IMR-90 (cell line): ENCODE measurements around the gene CADM1. TPM values are rescaled to one million over a fixed set of nuclear protein-coding genes. Genes with fewer than 3 reads are reported as not detected.

Experiments used
- ATAC-seq: fragments of 200-7000 bp; cut with Tn5 transposase; 2 replicates; pipeline ENCODE4 v1.9.1; 2020; ENCODE audit warnings: low read depth, mild to moderate bottlenecking, moderate library complexity
- BruUV-seq: library from RNA; stranded (reverse); fragments of 400-500 nt; replicated peaks from 2 replicates; lab custom pipeline; 2021; lab: Mats Ljungman, UMichigan
- CTCF ChIA-PET: fragments of 300-600 bp; formaldehyde crosslinking; extraction: SDS; loops from one replicate; lab custom pipeline; 2021; ENCODE audit warnings: antibody characterized with exemption; lab: Yijun Ruan, JAX
- POLR2A ChIA-PET: fragments of 300-600 bp; sonication (Branson Sonifier 250); formaldehyde crosslinking; loops from one replicate; lab custom pipeline; 2022; ENCODE audit warnings: antibody characterized with exemption; ENCODE audit not compliant: unreplicated experiment; lab: Charles Lee
- DNase-seq: peaks from one replicate; pipeline ENCODE4 v3.0.0; 2013
- H2AFZ ChIP-seq: replicated peaks from 2 replicates; pipeline ENCODE3; 2013; ENCODE audit warnings: low read length, mild to moderate bottlenecking; ENCODE audit not compliant: poor library complexity
- H2AK5ac ChIP-seq: 2 replicates; pipeline ENCODE4 v1.6.1; 2013; ENCODE audit warnings: low read depth, low read length, inconsistent platforms
- H2AK9ac ChIP-seq: replicated peaks from 2 replicates; pipeline ENCODE3; 2013; ENCODE audit warnings: mild to moderate bottlenecking, low read depth, low read length, moderate library complexity; ENCODE audit not compliant: poor library complexity
- H2BK120ac ChIP-seq: 2 replicates; pipeline ENCODE4 v1.6.1; 2013; ENCODE audit warnings: low read depth, low read length, inconsistent platforms
- H2BK15ac ChIP-seq: 3 replicates; pipeline ENCODE4 v1.6.1; 2013; ENCODE audit warnings: low read depth, low read length, inconsistent platforms
- H2BK20ac ChIP-seq: 2 replicates; pipeline ENCODE4 v1.6.1; 2013; ENCODE audit warnings: low read depth, mild to moderate bottlenecking, inconsistent platforms, low read length, moderate library complexity
- H2BK5ac ChIP-seq: 2 replicates; pipeline ENCODE4 v1.6.1; 2013; ENCODE audit warnings: mild to moderate bottlenecking, low read depth, low read length, inconsistent platforms; ENCODE audit not compliant: poor library complexity, severe bottlenecking
- H3K14ac ChIP-seq: replicated peaks from 2 replicates; pipeline ENCODE4 v1.6.1; 2013; ENCODE audit warnings: low read depth, low read length, inconsistent platforms
- H3K18ac ChIP-seq: 2 replicates; pipeline ENCODE4 v1.6.1; 2013; ENCODE audit warnings: low read depth, low read length, control low read depth
- H3K23ac ChIP-seq: 2 replicates; pipeline ENCODE4 v1.6.1; 2013; ENCODE audit warnings: low read depth, low read length, inconsistent platforms
- H3K27ac ChIP-seq: 2 replicates; pipeline ENCODE4 v1.5.1; 2013; ENCODE audit warnings: mild to moderate bottlenecking, control low read depth, low read length; ENCODE audit not compliant: insufficient read depth
- H3K27me3 ChIP-seq: 2 replicates; pipeline ENCODE4 v1.6.1; 2013; ENCODE audit warnings: low read length; ENCODE audit not compliant: control insufficient read depth, insufficient read depth
- H3K36me3 ChIP-seq: 2 replicates; pipeline ENCODE4 v1.6.1; 2013; ENCODE audit warnings: low read length, mixed read lengths; ENCODE audit not compliant: control insufficient read depth, insufficient read depth
- H3K4ac ChIP-seq: 2 replicates; pipeline ENCODE4 v1.6.1; 2013; ENCODE audit warnings: low read depth, low read length, inconsistent platforms
- H3K4me1 ChIP-seq: 2 replicates; pipeline ENCODE4 v1.6.1; 2013; ENCODE audit warnings: low read length, mixed read lengths; ENCODE audit not compliant: control insufficient read depth, insufficient read depth
- H3K4me2 ChIP-seq: 2 replicates; pipeline ENCODE4 v1.6.1; 2013; ENCODE audit warnings: low read depth, mild to moderate bottlenecking, control low read depth, low read length, moderate library complexity
- H3K4me3 ChIP-seq: 2 replicates; pipeline ENCODE4 v1.5.1; 2013; ENCODE audit warnings: low read depth, mild to moderate bottlenecking, control low read depth, low read length, moderate library complexity; ENCODE audit not compliant: insufficient read depth
- H3K56ac ChIP-seq: 2 replicates; pipeline ENCODE4 v1.6.1; 2013; ENCODE audit warnings: low read length, inconsistent platforms; ENCODE audit not compliant: insufficient read depth; ENCODE audit errors: extremely low read depth
- H3K79me1 ChIP-seq, 2 experiments: 2 replicates each; pipeline ENCODE4 v1.6.1; 2013; ENCODE audit warnings: low read length in 2 of 2, inconsistent platforms in 1 of 2, low read depth in 1 of 2
- H3K9ac ChIP-seq: 2 replicates; pipeline ENCODE4 v1.6.1; 2013; ENCODE audit warnings: low read depth, low read length, control low read depth
- H3K9me1 ChIP-seq: 2 replicates; pipeline ENCODE4 v1.6.1; 2013; ENCODE audit warnings: low read length, inconsistent platforms; ENCODE audit not compliant: insufficient read depth
- H3K9me3 ChIP-seq: 2 replicates; pipeline ENCODE4 v1.6.1; 2013; ENCODE audit warnings: low read length; ENCODE audit not compliant: control insufficient read depth, insufficient read depth
- H4K20me1 ChIP-seq: 2 replicates; pipeline ENCODE4 v1.6.1; 2013; ENCODE audit warnings: low read length, inconsistent platforms; ENCODE audit not compliant: insufficient read depth
- H4K5ac ChIP-seq: 2 replicates; pipeline ENCODE4 v1.6.1; 2013; ENCODE audit warnings: mild to moderate bottlenecking, low read depth, low read length, control low read depth
- H4K8ac ChIP-seq, 2 experiments: 2 replicates each; pipeline ENCODE4 v1.6.1; 2013; ENCODE audit warnings: low read depth in 2 of 2, low read length in 2 of 2, control low read depth in 1 of 2, inconsistent platforms in 1 of 2
- H4K91ac ChIP-seq: 2 replicates; pipeline ENCODE4 v1.6.1; 2013; ENCODE audit warnings: low read depth, low read length, inconsistent platforms; ENCODE audit not compliant: insufficient read depth
- BHLHE40 ChIP-seq: fragments of 150-350 bp; IDR thresholded peaks from 2 replicates; pipeline ENCODE4 v1.6.1; 2016; ENCODE audit warnings: mild to moderate bottlenecking, low read depth, low read length
- CEBPB ChIP-seq: IDR thresholded peaks from 2 replicates; pipeline ENCODE4 v1.6.1; 2012; ENCODE audit warnings: low read depth, low read length, improper control_type of control experiment
- CHD1 ChIP-seq: IDR thresholded peaks from 2 replicates; pipeline ENCODE4 v1.6.1; 2012; ENCODE audit warnings: low read depth, low read length, improper control_type of control experiment
- CTCF ChIP-seq: conservative IDR thresholded peaks from 2 replicates; pipeline ENCODE4 v1.5.1; 2012; ENCODE audit warnings: mild to moderate bottlenecking, low read depth, low read length, improper control_type of control experiment
- ELK1 ChIP-seq: fragments of 150-350 bp; IDR thresholded peaks from 2 replicates; pipeline ENCODE4 v1.6.1; 2016; ENCODE audit warnings: low read depth, mild to moderate bottlenecking, low read length, moderate library complexity, borderline replicate concordance
- FOS ChIP-seq: fragments of 150-350 bp; IDR thresholded peaks from 2 replicates; pipeline ENCODE4 v1.6.1; 2016; ENCODE audit warnings: low read depth, low read length
- MAFK ChIP-seq: IDR thresholded peaks from 2 replicates; pipeline ENCODE4 v1.6.1; 2012; ENCODE audit warnings: low read depth, low read length, improper control_type of control experiment
- MAZ ChIP-seq: IDR thresholded peaks from 2 replicates; pipeline ENCODE4 v1.6.1; 2012; ENCODE audit warnings: low read depth, mild to moderate bottlenecking, low read length, improper control_type of control experiment, moderate library complexity, borderline replicate concordance
- MXI1 ChIP-seq: IDR thresholded peaks from 2 replicates; pipeline ENCODE4 v1.6.1; 2012; ENCODE audit warnings: low read depth, mild to moderate bottlenecking, low read length, moderate library complexity, borderline replicate concordance
- NFE2L2 ChIP-seq: fragments of 150-350 bp; IDR thresholded peaks from 2 replicates; pipeline ENCODE4 v1.6.1; 2016; ENCODE audit warnings: low read depth, mild to moderate bottlenecking, low read length
- POLR2A ChIP-seq: IDR thresholded peaks from 2 replicates; pipeline ENCODE4 v1.6.1; 2012; ENCODE audit warnings: mild to moderate bottlenecking, low read depth, low read length
- RAD21 ChIP-seq: IDR thresholded peaks from 2 replicates; pipeline ENCODE4 v1.6.1; 2012; ENCODE audit warnings: low read length, improper control_type of control experiment
- RCOR1 ChIP-seq: IDR thresholded peaks from 2 replicates; pipeline ENCODE4 v1.6.1; 2012; ENCODE audit warnings: mild to moderate bottlenecking, low read length, improper control_type of control experiment; ENCODE audit not compliant: insufficient replicate concordance
- RFX5 ChIP-seq: IDR thresholded peaks from 2 replicates; pipeline ENCODE4 v1.8.0; 2012; ENCODE audit warnings: low read depth, mild to moderate bottlenecking, low read length, moderate library complexity
- SMC3 ChIP-seq: fragments of 150-350 bp; IDR thresholded peaks from 2 replicates; pipeline ENCODE4 v1.6.1; 2016; ENCODE audit warnings: low read depth, mild to moderate bottlenecking, antibody characterized with exemption, low read length, moderate library complexity
- WGBS, 2 experiments: methylation state at CpG; one replicate each; pipeline versions ENCODE4 v1.1.5 to v1.1.7; 2013; ENCODE audit warnings: missing lambda C conversion rate in 2 of 2; ENCODE audit not compliant: insufficient read length in 1 of 2; ENCODE audit errors: extremely low coverage in 2 of 2; 5-methylcytosine and 5-hydroxymethylcytosine counted together
- dilution Hi-C: fragments of 300-500 bp; cut with HindIII; formaldehyde crosslinking; loops from one replicate; pipeline ENCODE4 v1.14.3; 2018; ENCODE audit warnings: low sequenced_read_pairs; ENCODE audit not compliant: unreplicated experiment
- in situ Hi-C: fragments of 300-500 bp; cut with MboI; formaldehyde crosslinking; loops from 3 replicates; pipeline ENCODE4 v1.14.3; 2019; ENCODE audit warnings: low sequenced_read_pairs, inconsistent platforms, mixed read lengths
- intact Hi-C: fragments of 100-400 bp; cut with micrococcal nuclease; formaldehyde crosslinking; loops from 2 replicates; pipeline ENCODE4 v1.10.0; 2022
- polyA plus RNA-seq, 3 experiments: library from polyadenylated mRNA; depleted of rRNA; stranded (reverse); fragments of >200 nt; gene quantifications; 2 replicates each; pipeline ENCODE4 v1.2.3, GENCODE V29; 2012; ENCODE audit warnings: low replicate concordance in 1 of 3
- total RNA-seq: library from RNA; depleted of rRNA; stranded (reverse); fragments of >200 nt; gene quantifications from 2 replicates; pipeline ENCODE4 v1.2.3, GENCODE V29; 2012
- TF ChIP-seq, protein P1 (sequence below): fragments of 150-350 bp; IDR thresholded peaks from 2 replicates; pipeline ENCODE4 v1.6.1; 2017; ENCODE audit warnings: mild to moderate bottlenecking, antibody characterized with exemption, low read length, low read depth

CADM1 gene
- total and polyA plus RNA-seq, 2 of the 4 experiments (the other 2 are of a cell fraction): 28.8 to 77.1 TPM

DNA sequence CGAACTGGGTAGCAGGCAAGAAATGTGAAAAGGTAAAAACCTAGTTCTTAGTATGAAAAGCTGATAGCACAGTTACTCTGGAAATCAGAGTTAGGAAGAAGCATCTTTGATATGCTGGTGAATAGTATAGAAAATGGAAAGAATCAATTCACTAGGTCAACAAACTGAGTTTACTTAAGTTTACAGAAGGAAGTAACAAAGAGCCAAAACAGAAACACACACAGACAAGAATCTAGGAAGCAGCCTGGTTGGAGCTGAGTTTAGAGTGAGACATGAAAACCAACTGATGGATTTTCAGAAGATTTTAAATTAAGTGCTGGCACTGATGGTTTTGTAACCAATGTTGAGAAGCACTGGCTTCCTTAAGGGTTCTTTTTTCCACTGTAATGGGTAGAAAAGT, 296.3 kb downstream of the CADM1 start:
- Histone ChIP-seq H3K36me3 (peaks cover under 1% of the 10 kb centered on the region; the same call in 1 of the 2 replicates), H3K9ac (no peak overlapping the region), H3K56ac (no peak overlapping the region), H2BK5ac (no peak overlapping the region), H3K27me3 (no peaks in the 10 kb centered on the region), H3K4me1 (no peaks in the 10 kb centered on the region), H3K9me3 (no peaks in the 10 kb centered on the region), H3K18ac (no peak overlapping the region), H4K5ac (no peak overlapping the region), H2BK120ac (no peak overlapping the region), H3K4me3 (no peak overlapping the region), H2AFZ (no peak overlapping the region), H3K4me2 (no peak overlapping the region), H2BK15ac (no peak overlapping the region), H4K8ac (no peak overlapping the region), H4K20me1 (no peaks in the 10 kb centered on the region), H2BK20ac (no peak overlapping the region), H3K79me1 (no peaks in the 10 kb centered on the region), H2AK9ac (no peak overlapping the region), H3K9me1 (no peaks in the 10 kb centered on the region), H3K27ac (no peak overlapping the region), H3K14ac (no peak overlapping the region), H2AK5ac (no peak overlapping the region), H3K23ac (no peak overlapping the region), H4K91ac (no peak overlapping the region), H3K4ac (no peak overlapping the region)
- dilution Hi-C loops: no loop called here
- BruUV-seq: no TSS peak
- ATAC-seq (peak; percentile 48), DNase-seq (no peak)
- ChIA-PET CTCF (no interaction called here), POLR2A (no interaction called here)
- intact Hi-C loops: loop anchor here (10.0 kb wide), 1 partner anchor 407 kb away; no protein-coding TSS in a partner anchor
- in situ Hi-C loops: no loop called here
- no CpG with 5 or more reads among the region's 1 CpG for WGBS, 2 experiments
- no peak for TF ChIP-seq NFE2L2
- no peak for TF ChIP-seq MAZ
- no peak for TF ChIP-seq CHD1
- TF ChIP-seq, protein P1, sequence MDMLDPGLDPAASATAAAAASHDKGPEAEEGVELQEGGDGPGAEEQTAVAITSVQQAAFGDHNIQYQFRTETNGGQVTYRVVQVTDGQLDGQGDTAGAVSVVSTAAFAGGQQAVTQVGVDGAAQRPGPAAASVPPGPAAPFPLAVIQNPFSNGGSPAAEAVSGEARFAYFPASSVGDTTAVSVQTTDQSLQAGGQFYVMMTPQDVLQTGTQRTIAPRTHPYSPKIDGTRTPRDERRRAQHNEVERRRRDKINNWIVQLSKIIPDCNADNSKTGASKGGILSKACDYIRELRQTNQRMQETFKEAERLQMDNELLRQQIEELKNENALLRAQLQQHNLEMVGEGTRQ: no peak
- TF ChIP-seq SMC3: no peak
- TF ChIP-seq MXI1: no peak
- no peak for TF ChIP-seq ELK1
- TF ChIP-seq RCOR1: no peak
- TF ChIP-seq POLR2A: no peak
- no peak for TF ChIP-seq MAFK
- no peak for TF ChIP-seq CTCF
- no peak for TF ChIP-seq CEBPB
- TF ChIP-seq BHLHE40: no peak
- TF ChIP-seq RFX5: no peak
- TF ChIP-seq RAD21: no peak
- no peak for TF ChIP-seq FOS
